HG02571 (cell line): ENCODE results near the gene PIP4K2A.
A peak's percentile ranks its signal among the peaks of the same experiment; 100 is the strongest.

Experiments
- ATAC-seq: cut with Tn5 transposase; IDR thresholded peaks from one replicate; pipeline ENCODE4 v1.9.1; 2021; ENCODE audit warnings: mild to moderate bottlenecking, moderate library complexity; ENCODE audit not compliant: unreplicated experiment

The PIP4K2A gene

DNA sequence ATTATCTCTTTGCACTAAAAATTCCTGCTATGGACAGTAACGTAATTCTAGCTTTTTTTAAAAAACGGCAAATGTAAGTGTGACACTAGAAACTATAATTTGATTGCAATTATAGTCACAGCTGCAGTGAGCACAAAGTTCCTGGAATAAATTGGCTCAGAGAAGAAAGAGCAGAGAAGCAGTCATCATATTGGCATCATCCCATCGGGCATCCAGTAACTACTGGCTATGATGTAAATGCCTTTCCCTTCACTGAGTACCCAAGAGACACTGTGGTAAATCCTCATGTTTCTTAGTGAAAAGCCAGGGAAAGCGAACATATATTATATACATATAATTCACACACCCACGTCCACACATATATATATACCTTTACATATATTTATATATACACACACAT lies 43.6 kb downstream of the PIP4K2A start:
- ATAC-seq: no peak

DNA sequence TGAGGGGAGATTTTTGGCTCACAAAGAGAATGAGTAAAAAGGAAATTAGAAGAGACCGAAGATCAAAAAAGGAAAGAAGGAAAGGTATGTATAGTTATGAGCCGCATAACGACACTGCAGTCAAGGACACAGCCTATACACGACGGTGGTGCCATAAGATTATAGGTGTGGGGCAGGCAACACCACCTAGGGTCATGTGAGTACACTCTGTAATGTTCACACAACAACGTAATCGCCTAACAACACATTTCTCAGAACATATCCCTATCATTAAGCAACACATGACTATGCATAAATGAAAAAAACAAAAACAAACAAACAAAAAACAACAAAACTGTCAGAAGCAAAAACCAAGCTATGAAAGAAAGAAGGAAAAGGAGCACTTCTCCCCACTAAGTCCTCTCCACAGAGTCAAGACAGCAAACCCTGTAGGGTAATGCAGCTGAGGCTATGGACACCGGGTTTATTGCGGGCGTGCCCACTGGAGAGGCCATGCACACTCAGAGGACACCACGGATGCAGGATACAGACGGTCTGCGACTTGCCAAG lies 45.1 kb downstream of the PIP4K2A start:
- ATAC-seq: peak; percentile 44

DNA sequence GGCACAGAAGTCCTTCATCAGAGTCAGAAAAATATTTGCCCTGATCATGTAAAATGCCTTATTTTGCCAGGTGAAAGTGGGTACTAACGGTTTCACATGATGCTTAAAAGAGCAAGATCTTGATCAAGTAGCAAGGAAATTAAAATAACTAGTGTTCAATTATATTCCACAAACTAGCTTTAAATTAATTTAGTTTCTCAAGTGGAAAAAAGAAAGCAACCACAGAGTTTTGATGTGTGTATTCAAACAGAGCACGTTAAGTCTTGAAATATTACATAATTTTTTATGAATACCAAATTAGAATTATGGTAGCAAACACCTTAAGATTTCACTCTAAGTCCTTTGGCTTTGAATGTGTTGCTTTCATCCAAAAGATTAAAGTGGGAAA lies 47.3 kb downstream of the PIP4K2A start:
- no peak for ATAC-seq

DNA sequence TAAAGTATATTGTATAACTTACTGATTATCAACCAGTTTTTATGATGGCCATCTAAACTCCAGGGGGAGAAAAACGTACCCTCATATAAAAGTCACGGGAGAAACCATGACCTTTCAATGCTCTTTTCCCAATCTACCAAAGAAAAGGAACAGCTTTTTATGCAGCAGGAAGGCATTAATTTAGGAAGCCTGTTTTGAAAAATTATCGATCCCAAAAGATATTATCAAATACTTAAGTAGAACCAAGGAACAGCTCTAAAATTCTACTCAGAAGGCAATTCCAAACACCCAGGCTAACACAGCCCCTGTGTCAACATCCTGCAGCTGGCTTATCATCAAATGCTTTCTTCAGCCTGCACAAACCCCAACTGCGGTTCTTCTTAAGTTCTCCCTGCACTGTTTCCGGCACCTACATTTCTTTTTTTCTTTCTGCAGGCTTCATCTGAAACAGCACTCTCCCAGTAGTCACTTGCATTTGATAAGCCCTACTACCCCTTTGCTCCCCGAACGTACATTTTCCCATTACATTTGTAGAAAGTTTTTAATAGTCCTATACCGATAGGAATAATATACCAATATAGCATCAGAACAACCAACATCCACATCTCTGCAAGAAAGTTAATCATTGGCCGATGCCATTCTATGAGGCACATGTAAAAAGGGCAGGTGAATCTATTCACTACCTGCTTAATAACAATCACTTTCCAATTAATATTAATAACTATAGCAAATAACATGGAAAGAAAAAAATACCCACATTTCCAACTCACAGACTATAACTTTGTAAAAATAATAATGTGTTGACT lies 47.9 kb downstream of the PIP4K2A start:
- ATAC-seq: peak; percentile 66

DNA sequence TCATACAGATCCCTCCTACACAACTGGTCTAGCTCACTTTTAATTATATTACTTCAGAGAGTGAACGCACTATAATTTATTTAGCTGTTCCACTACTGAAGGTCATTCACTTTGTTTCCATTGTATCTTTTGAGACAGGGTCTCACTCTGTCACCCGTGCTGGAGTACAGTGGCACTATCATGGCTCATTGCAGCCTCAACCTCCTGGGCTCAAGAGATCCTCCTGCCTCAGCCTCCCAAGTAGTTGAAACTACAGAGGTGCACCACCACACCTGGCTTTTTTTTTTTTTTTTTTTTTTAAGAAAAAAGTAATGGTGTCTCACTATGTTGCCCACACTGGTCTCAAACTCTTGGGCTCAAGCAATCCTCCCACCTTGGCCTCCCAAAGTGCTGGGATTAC lies 49.0 kb downstream of the PIP4K2A start:
- ATAC-seq: no peak

DNA sequence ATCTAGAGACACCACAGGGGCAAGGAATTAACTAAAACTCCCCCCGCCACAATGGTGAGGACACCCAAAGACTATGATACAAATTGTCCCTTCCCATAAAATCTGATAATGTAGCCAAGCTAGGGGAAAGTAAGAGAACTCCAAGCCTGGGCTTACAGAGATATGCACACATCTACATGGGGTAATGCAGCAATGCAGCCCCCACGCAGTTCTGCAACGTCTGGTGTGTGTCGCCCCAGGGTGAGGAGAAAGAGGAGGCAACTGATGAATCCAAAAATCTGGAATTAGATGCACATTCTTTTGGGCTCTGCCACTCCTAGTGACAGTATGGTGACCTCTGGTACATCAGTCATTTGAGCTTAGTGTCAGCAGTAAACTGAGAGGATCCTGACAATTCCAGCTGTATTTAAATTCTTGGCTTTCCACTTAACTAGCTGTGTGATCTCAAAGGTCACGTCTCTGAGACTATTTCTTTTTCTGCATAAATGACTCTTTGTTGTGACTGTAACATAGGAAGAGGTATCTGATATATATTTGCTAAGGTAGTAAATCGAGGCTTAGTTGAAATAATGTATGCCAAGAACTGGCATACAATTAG lies 51.5 kb downstream of the PIP4K2A start:
- no peak for ATAC-seq

DNA sequence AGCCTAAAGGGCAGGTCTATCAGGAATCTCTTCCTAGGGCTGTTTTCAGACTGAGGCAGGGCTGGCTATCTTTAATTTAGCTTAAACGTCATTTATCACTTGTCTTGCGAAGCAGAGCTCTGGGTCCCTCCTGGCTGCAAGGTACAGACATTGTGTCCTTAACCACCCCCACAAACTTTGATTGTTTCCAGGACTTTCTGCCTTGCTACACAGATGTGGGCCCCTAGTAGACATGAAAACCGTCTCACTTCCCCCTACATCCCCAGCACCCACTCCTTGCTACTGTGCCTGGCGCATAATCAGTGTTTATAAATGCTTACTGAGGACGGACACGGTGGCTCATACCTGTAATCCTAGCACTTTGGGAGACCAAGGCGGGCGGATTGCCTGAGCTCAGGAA lies 54.5 kb downstream of the PIP4K2A start:
- no peak for ATAC-seq

DNA sequence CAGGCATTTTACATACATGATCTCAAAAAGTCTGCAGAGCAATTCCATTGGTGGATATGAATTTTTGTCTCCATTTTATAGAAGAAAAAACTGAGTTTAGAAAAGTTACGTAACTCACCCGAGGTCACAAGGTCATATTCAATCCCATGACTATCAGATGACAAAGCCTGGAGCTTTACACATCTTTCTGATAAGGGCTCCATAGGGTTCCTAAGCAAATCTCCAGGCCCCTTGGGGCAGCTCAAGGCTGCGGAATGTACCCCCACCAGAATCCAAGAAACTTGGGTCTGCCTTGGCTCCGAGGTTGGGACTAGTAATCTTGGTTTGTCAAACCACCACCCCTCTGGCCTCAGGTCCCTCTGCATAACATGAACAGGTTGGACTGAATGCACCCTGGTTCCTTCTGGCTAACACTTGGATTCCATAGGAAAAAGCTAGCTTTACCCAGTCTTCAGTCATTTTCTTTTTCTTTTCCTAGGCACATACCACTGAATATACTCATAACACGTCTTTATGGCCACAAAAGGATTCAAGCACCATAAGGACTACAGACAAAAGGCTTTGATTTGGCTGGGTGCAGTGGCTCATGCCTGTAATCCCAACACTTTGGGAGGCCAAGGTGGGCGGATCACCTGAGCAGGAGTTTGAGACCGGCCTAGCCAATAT lies 55.5 kb downstream of the PIP4K2A start:
- ATAC-seq: no peak

DNA sequence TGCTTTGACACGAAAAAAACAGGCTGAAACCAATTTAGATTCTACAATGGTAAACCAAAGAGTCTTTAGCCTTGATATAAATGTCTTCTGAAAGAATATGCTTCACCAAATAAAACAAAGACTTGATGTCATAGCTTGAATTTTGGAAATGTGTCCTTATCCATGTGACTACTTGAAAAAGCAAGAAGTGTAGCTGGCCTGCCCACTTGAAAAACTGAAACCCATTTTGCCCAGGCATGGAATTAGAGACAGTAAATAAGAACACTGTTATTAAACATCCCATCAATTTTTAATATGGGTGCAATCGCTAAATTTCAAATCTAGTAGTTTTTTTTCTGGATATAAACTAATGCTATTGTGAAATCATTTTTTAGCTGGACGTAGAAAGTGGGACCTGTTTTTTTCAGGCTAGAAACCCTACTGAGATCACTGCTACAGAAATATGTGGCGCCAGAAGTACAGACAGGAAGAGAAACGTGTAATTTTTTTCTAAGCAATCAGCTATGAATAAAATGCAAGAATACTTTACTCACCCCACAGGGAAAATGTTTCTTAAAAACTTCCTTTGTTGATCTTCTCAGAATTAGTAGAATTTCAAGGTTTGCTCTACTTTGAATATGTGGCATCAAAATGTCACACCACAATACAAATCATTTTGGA lies 56.7 kb downstream of the PIP4K2A start:
- ATAC-seq: no peak

DNA sequence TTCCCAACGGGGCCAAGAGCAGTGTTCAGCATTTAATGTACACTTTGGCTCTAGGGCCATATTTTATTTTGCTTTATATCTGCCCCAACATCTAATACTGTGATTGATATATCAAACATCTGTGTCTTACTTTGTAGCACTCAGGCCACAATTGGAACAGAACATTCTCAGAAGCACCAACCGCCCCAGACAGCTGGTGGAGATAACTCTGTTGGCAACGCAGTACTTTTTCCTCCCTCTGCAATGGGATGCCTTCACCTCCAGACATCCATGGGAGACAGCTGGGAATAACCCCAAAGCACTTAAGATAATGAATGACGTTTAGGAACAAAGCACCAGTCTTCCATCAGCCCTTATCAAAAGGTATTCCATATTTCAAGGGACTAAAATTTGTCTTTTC lies 57.4 kb downstream of the PIP4K2A start:
- ATAC-seq: no peak

DNA sequence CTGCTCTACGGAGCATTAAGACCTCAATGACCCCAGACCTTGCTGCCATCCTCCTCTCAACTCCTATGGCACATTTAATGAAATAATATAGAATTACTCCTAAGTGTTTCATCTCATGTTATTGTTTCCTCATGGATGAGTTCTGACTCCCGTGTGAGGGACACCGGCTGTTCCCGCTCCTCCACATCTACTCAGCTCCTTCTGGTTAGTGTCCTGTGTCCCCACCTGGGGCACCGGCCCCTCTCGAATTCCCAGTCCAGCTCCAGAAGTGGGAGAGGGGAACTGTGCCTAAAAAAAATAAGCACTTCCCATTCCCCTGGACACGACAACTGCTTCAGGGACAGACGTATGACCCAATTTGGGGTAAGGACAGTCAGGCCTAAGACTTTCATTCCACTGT lies 58.3 kb downstream of the PIP4K2A start:
- no peak for ATAC-seq

DNA sequence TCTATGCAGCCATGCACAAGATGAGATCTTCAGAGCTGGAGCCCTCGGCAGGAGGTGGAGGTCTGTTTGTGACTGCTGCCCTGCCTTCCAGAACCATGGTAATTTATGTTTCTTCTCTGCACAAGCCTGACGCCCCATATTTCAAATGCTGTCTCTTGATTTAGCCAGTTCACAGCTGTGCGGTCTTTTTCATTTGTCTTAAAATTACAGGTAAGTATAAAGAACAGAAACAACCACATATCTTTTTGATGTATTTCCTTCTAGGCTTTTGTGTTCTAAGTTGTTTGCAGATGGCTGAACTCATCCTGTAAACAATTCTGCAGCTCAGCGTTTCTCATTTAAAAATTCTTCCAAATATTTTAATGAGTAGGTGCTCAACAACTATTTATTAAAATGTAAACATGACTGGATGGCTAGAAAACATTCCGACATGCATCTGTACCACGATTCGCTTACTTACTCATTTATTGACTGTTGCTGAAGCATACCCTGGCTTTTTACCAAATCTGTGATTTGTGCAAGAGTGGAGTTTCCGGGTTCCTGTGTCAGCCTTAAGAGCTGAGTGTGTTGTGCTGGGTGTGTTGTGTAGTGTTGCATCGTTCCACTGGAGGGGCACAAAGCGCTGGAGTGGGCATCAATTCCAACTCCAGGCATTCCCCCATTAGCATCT lies 58.9 kb downstream of the PIP4K2A start:
- no peak for ATAC-seq

DNA sequence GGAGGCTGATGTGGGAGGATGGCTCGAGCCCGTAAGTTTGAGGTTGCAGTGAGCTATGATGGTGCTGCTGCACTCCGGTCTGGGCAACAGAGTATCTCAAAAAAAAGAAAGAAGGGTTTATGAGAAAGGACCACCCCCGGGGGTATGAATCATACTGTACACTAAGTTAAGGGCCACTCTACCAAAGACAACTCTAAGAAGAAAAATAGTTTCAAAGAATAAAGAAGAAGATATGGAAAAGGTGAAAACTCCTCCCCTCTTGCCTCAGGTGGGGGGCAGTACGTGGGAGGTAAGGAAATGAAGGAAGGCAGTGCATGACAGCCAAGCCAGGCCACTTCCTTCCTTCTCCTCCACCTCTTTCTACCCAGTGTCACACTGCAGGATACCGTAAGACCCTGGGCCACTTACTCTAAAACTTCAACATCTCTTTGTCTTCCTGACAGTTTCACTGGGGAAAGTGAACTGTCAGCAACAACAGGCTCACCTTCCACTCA lies 61.3 kb downstream of the PIP4K2A start:
- no peak for ATAC-seq

DNA sequence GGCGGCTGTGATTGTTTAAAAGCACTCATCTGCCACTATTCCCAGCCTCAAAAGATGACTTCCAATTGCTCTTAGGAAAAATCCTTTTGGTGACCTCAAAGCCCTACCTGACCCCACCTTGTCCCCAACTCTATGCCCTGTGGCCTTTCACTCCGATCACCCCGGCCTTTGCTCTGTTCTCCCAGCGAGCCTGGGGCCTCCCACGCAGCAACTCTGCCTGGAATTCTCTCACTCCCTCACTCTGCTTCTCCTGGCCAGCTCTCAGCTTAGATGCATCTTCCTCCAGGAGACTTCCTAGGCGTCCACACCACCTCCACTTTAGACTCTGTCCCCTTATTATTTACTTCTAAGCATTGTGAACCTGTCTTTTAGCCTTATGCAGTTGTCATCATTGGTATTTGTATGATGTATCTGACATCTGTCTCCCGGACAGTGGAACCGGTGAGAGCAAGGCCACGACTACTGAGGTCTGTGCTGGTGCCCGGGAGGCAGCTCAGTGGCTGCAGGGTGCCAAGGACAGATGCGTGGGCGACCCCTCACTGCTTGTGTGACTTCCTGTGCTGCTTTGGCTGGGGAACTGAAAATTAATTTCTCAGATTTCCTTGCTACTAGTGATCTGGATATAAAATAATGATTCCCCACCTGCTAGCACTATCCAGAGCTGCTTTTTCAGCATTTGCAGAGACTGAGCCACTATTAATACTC lies 63.0 kb downstream of the PIP4K2A start:
- no peak for ATAC-seq

DNA sequence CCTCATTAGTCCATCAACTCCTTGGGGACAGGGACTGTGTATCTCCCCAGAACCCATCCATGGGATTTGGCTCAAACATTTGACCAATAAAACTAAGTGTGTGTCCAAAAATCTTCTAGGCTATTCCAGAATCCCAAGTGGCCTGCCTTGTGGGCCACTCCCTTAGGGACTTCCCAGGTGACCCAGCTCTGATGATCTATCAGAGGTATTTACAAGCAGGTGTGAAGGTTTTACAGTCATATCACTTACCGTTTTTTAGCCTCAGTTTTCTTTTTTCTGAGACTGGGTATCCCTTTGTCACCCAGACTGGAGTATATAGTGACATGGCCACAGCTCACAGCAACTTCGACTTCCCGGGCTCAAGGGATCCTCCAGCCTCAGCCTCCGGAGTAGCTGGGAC lies 64.4 kb downstream of the PIP4K2A start:
- no peak for ATAC-seq

DNA sequence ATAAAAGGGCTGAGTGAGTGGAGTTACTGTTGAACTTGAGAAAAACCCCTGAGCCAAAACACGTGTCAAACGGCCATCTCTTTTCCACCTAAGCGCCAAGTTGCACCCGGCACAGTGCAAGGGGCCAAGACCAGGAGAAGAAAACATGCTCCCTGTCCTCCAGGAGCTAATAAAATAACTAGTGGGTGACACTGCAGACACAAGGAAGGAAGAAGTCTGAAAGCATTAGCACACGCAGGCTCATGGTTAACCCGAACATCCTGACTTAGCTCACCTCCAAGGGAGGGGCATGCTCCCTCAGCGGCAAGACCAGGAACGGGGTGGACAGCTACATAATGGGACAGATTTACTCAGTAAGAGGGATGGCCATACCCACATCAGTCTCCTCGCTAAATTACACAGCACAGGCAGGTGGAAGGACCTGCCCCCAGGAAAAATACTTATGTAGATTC lies 65.0 kb downstream of the PIP4K2A start:
- no peak for ATAC-seq

DNA sequence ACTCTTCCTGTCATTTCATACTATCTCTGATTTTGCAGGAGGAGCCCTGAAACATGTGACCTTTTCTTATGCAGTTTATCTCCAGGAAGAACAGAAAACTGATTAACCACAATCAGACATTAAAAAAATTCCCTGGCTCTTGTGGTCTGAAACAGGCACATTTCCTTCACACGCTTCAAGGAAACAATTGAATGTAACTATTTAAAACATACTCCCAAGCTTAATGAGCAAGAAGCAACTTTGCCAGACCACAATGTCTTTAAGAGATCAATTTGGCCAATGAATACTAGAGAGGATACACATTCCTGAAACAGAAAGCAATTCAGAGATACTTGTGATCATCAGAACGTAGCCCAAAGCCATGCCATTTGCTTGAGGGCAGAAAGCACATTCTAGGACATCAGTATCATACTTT lies 65.8 kb downstream of the PIP4K2A start:
- ATAC-seq: no peak

DNA sequence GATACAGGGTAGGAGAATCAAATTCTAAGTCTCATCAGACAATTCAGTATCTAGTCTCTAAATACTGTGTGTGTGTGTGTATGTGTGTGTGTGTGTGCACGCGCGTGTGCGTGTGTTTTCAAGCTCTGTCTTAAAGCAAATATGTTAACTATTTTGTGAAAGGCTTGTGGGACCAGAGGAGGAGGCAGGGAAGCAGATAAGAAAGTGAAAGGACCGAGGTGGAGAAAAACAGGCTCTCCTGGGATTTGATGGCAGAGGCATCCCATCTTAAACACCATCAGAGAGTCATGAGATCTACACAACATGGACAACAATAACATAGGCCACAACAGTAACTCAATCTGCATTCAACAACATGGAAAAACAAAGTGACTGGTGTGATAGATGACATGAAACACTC lies 67.1 kb downstream of the PIP4K2A start:
- no peak for ATAC-seq

DNA sequence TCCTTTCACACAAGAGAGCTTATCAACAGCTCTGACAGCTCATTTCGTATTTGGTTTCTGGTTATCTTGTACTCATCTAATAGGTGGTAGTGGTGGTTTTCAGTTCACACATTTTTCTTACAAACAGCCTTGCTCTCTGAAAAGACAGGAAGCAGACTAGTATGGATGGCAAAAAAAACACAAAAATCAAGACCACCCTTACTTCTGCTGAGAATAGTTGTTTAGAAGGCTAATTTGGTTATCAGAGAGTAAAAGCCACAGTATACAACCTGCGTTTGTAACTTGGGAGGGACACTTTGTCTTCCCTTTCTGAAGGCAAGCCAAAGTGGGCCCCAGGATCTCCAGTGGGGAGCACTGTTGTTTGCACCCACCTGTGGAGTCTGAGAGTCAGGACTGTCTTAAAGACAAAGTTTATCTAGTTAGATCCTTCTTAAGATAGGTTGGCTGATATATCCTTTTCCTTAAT lies 68.0 kb downstream of the PIP4K2A start:
- no peak for ATAC-seq

DNA sequence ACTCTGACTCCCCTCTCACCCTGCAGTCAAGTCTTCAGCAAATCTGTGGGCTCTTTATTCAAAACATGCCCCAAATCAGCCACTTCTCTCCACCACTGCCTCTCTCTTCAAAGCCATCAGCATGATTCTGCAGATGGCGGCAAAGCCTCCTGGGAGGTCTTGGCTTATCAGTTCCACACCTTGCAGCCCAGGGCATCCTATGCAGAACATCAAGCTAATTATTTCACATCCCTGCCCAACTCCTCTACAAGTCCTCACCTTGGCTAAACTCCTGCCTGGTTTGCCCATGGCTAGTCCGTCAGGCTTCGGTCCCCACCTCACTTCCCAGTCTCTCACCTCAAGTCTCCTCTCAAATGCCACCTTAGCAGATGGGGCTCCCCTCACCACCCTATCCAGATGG lies 70.2 kb downstream of the PIP4K2A start:
- no peak for ATAC-seq
